Mesenchymal stem cell (in vitro differentiated cells and primary cell): ENCODE results near the gene BTRC.

Experiments used
- DNase-seq: peaks from one replicate; pipeline ENCODE4 v3.0.0-alpha.2; 2013
- H2AFZ ChIP-seq: one replicate; pipeline ENCODE4 v1.6.1; 2013; ENCODE audit warnings: low read depth, mild to moderate bottlenecking, control low read depth, inconsistent platforms, low read length, moderate library complexity
- H2AK5ac ChIP-seq: 2 replicates; pipeline ENCODE4 v1.6.1; 2013; ENCODE audit warnings: low read length, moderate library complexity, mild to moderate bottlenecking, inconsistent platforms; ENCODE audit not compliant: severe bottlenecking
- H2BK120ac ChIP-seq: one replicate; pipeline ENCODE4 v1.6.1; 2013; ENCODE audit warnings: low read depth, mild to moderate bottlenecking, inconsistent platforms, low read length, moderate library complexity
- H2BK12ac ChIP-seq, 2 experiments: one replicate each; pipeline ENCODE4 v1.6.1; 2013; ENCODE audit warnings: inconsistent platforms in 2 of 2, low read length in 2 of 2, mild to moderate bottlenecking in 2 of 2, moderate library complexity in 2 of 2, control low read depth in 1 of 2
- H2BK15ac ChIP-seq: one replicate; pipeline ENCODE4 v1.6.1; 2013; ENCODE audit warnings: mild to moderate bottlenecking, low read depth, inconsistent platforms; ENCODE audit not compliant: poor library complexity, severe bottlenecking
- H2BK5ac ChIP-seq: 2 replicates; pipeline ENCODE4 v1.6.1; 2013; ENCODE audit warnings: low read depth, mild to moderate bottlenecking, low read length, control low read depth, inconsistent platforms; ENCODE audit not compliant: poor library complexity, severe bottlenecking
- H3K14ac ChIP-seq, 2 experiments: one replicate each; pipeline ENCODE4 v1.6.1; 2013; ENCODE audit warnings: inconsistent platforms in 2 of 2, low read length in 2 of 2, control low read depth in 1 of 2, mild to moderate bottlenecking in 1 of 2, moderate library complexity in 1 of 2
- H3K18ac ChIP-seq, 2 experiments: one replicate each; pipeline ENCODE4 v1.6.1; 2013; ENCODE audit warnings: inconsistent platforms in 2 of 2, low read length in 2 of 2, control low read depth in 1 of 2, low read depth in 1 of 2, mild to moderate bottlenecking in 1 of 2
- H3K23ac ChIP-seq, 2 experiments: one replicate each; pipeline ENCODE4 v1.6.1; 2013; ENCODE audit warnings: inconsistent platforms in 2 of 2, low read length in 2 of 2, mild to moderate bottlenecking in 2 of 2, moderate library complexity in 2 of 2, control low read depth in 1 of 2
- H3K27ac ChIP-seq: 2 replicates; pipeline ENCODE4 v1.5.1; 2013; ENCODE audit warnings: mild to moderate bottlenecking, moderate library complexity, low read length, control low read depth, inconsistent platforms; ENCODE audit not compliant: poor library complexity, severe bottlenecking
- H3K27me3 ChIP-seq, 2 experiments: 2 replicates each; pipeline versions ENCODE4 v1.6.1 to v1.7.0; 2013; ENCODE audit warnings: low read length in 2 of 2, mild to moderate bottlenecking in 2 of 2, moderate library complexity in 2 of 2, control low read depth in 1 of 2, inconsistent platforms in 1 of 2; ENCODE audit not compliant: control insufficient read depth in 1 of 2, insufficient read depth in 1 of 2
- H3K36me3 ChIP-seq, 2 experiments: 2 replicates each; pipeline versions ENCODE4 v1.6.1 to v1.7.0; 2013; ENCODE audit warnings: low read length in 2 of 2, control low read depth in 1 of 2, inconsistent platforms in 1 of 2, low read depth in 1 of 2, mild to moderate bottlenecking in 1 of 2; ENCODE audit not compliant: insufficient read depth in 2 of 2, control insufficient read depth in 1 of 2
- H3K4ac ChIP-seq, 2 experiments: one replicate each; pipeline ENCODE4 v1.6.1; 2013; ENCODE audit warnings: inconsistent platforms in 2 of 2, low read length in 2 of 2, mild to moderate bottlenecking in 2 of 2, moderate library complexity in 2 of 2, control low read depth in 1 of 2, low read depth in 1 of 2
- H3K4me1 ChIP-seq: 2 replicates; pipeline ENCODE4 v1.6.1; 2013; ENCODE audit warnings: low read depth, low read length, control low read depth; ENCODE audit not compliant: control insufficient read depth, insufficient read depth
- H3K4me2 ChIP-seq: 2 replicates; pipeline ENCODE4 v1.6.1; 2013; ENCODE audit warnings: low read length, mild to moderate bottlenecking, inconsistent platforms; ENCODE audit not compliant: poor library complexity, severe bottlenecking
- H3K4me3 ChIP-seq, 2 experiments: 2 replicates each; pipeline versions ENCODE4 v1.5.1 to v1.7.0; 2013; ENCODE audit warnings: low read length in 2 of 2, mild to moderate bottlenecking in 2 of 2, control low read depth in 1 of 2, low read depth in 1 of 2; ENCODE audit not compliant: insufficient read depth in 1 of 2
- H3K79me1 ChIP-seq: replicated peaks from 2 replicates; pipeline ENCODE4 v1.6.1; 2013; ENCODE audit warnings: mild to moderate bottlenecking, control low read depth, low read length, inconsistent platforms; ENCODE audit not compliant: poor library complexity, severe bottlenecking
- H3K9ac ChIP-seq: 2 replicates; pipeline ENCODE4 v1.7.0; 2013; ENCODE audit warnings: mild to moderate bottlenecking, low read length, moderate library complexity
- H3K9me3 ChIP-seq: 2 replicates; pipeline ENCODE4 v1.7.0; 2013; ENCODE audit warnings: mild to moderate bottlenecking, low read length; ENCODE audit not compliant: control insufficient read depth
- H4K8ac ChIP-seq: one replicate; pipeline ENCODE4 v1.6.1; 2013; ENCODE audit warnings: inconsistent platforms, mild to moderate bottlenecking, low read length, moderate library complexity
- H4K91ac ChIP-seq: one replicate; pipeline ENCODE4 v1.6.1; 2013; ENCODE audit warnings: mild to moderate bottlenecking, low read length, inconsistent platforms
- WGBS: methylation state at CpG from one replicate; pipeline ENCODE4 v1.1.7; 2013; ENCODE audit warnings: mixed read lengths; 5-methylcytosine and 5-hydroxymethylcytosine counted together

The BTRC gene

GRCh38 chr10:101442456-101442800 is 88.5 kb downstream of the BTRC start:
- Histone ChIP-seq H3K36me3 (no peaks in the 10 kb centered on the region), H2BK12ac (no peak overlapping the region), H3K18ac (no peak overlapping the region), H3K79me1 (peaks cover 10% of the 10 kb centered on the region), H3K4me2 (no peak overlapping the region), H3K14ac (no peak overlapping the region), H4K8ac (no peak overlapping the region), H3K9me3 (no peaks in the 10 kb centered on the region), H2AFZ (no peak overlapping the region), H2AK5ac (no peak overlapping the region), H3K27me3 (no peaks in the 10 kb centered on the region), H2BK120ac (no peak overlapping the region), H3K9ac (no peak overlapping the region), H2BK5ac (no peak overlapping the region), H3K4me3 (no peak overlapping the region), H2BK15ac (no peak overlapping the region), H3K23ac (no peak overlapping the region), H3K27ac (no peak overlapping the region), H4K91ac (no peak overlapping the region), H3K4ac (no peak overlapping the region), H3K4me1 (no peaks in the 10 kb centered on the region)
- WGBS: no CpG with 5 or more reads among the region's 3 CpGs
- no peak for DNase-seq

DNA sequence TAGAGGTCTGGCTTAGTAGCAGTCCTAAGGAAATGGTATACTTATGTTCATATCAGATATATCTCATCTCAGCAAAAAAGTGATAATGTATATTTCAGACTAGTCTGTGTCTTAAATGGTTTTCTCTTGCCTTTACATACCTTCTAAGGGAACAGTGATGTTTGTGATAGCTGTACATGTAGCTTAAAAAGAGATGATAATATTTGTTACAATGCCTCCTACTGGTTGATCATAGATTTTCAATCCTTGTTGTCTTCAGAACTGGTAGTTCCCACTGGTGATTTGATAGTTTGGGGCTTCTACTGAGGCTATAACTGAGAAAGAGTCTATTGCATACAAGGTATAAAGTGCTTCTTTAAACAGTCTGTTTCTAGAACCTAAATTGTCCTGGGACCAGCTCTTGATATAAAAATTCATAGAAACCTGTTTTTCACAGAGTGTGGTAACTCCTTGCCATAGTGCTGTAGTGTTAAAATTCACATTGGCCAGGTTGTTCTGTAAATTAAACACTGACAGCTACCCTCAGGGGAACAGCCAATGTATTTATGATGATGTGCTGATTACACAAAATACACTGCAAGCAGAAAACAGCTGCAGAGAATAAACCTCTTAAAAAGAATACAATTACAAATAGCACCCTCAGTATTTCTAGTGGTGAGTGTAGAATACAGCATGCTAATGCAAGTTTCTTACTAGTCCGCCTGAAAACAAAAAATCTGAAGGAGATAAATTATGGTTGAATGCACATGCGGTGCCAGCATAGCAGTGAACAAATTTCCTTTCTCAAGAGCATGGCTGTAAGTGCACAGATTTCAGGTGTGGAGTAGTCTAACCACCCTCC is 90.3 kb downstream of the BTRC start:
- Histone ChIP-seq H3K9ac (no peak overlapping the region), H2BK5ac (no peak overlapping the region), H2BK12ac (no peak overlapping the region), H4K91ac (no peak overlapping the region), H3K4me1 (no peaks in the 10 kb centered on the region), H2BK15ac (no peak overlapping the region), H3K27ac (no peak overlapping the region), H3K27me3 (no peaks in the 10 kb centered on the region), H2AK5ac (no peak overlapping the region), H3K9me3 (no peaks in the 10 kb centered on the region), H3K23ac (no peak overlapping the region), H3K4me2 (no peak overlapping the region), H3K14ac (no peak overlapping the region), H3K36me3 (no peaks in the 10 kb centered on the region), H3K4me3 (no peak overlapping the region), H3K4ac (no peak overlapping the region), H2AFZ (no peak overlapping the region), H3K79me1 (peaks cover 9% of the 10 kb centered on the region), H4K8ac (no peak overlapping the region), H2BK120ac (no peak overlapping the region), H3K18ac (no peak overlapping the region)
- WGBS: 90% methylated on average over 2 of the region's 2 CpGs
- peak; percentile 18 for DNase-seq

DNA sequence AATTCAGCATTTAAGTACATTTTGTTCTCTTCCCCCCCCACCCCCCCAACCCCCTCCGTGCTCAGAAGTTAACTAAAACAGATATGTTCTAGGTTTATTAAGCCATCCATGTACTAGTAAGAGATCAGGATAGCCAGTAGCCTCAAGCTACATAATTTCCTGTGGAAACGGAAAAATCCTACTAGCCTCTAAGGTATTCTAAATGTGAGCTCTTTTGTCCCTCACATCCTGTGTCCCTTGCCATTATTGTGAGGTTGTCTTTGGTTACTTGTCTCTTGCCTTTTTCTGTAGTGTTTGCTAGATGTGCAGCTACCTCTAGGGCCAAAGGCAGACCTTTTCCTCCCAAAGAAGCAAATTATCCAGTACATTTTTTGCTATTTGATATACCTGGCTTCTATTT is 92.1 kb downstream of the BTRC start:
- no peaks in the 10 kb centered on the region for H3K27me3 ChIP-seq
- no peaks in the 10 kb centered on the region for H3K9me3 ChIP-seq
- H3K23ac ChIP-seq: no peak overlapping the region
- no peak overlapping the region for H3K9ac ChIP-seq
- no peak overlapping the region for H3K14ac ChIP-seq
- no peak overlapping the region for H2BK12ac ChIP-seq
- H3K4me2 ChIP-seq: no peak overlapping the region
- WGBS: 80% methylated on average over 1 of the region's 2 CpGs
- no peak overlapping the region for H4K8ac ChIP-seq
- DNase-seq: no peak
- H3K4ac ChIP-seq: no peak overlapping the region
- no peak overlapping the region for H2AK5ac ChIP-seq
- no peaks in the 10 kb centered on the region for H3K4me1 ChIP-seq
- no peak overlapping the region for H3K18ac ChIP-seq
- H3K4me3 ChIP-seq: no peak overlapping the region
- H3K27ac ChIP-seq: no peak overlapping the region
- no peak overlapping the region for H2BK120ac ChIP-seq
- no peak overlapping the region for H2BK15ac ChIP-seq
- H2AFZ ChIP-seq: no peak overlapping the region
- peaks cover 9% of the 10 kb centered on the region for H3K79me1 ChIP-seq
- H3K36me3 ChIP-seq: no peaks in the 10 kb centered on the region
- no peak overlapping the region for H4K91ac ChIP-seq
- H2BK5ac ChIP-seq: no peak overlapping the region

GRCh38 chr10:101446947-101447346 is 93.0 kb downstream of the BTRC start:
- no peaks in the 10 kb centered on the region for H3K27me3 ChIP-seq
- no peak for DNase-seq
- H3K36me3 ChIP-seq: no peaks in the 10 kb centered on the region
- no peak overlapping the region for H3K27ac ChIP-seq
- H3K4me2 ChIP-seq: no peak overlapping the region
- H3K9ac ChIP-seq: no peak overlapping the region
- no peak overlapping the region for H3K14ac ChIP-seq
- no peak overlapping the region for H3K4me3 ChIP-seq
- 92% methylated on average over 7 of the region's 7 CpGs for WGBS
- H2AFZ ChIP-seq: no peak overlapping the region
- H2BK5ac ChIP-seq: no peak overlapping the region
- H3K4me1 ChIP-seq: no peaks in the 10 kb centered on the region
- no peak overlapping the region for H3K18ac ChIP-seq
- H4K8ac ChIP-seq: no peak overlapping the region
- H2AK5ac ChIP-seq: no peak overlapping the region
- no peak overlapping the region for H3K23ac ChIP-seq
- no peaks in the 10 kb centered on the region for H3K9me3 ChIP-seq
- H2BK120ac ChIP-seq: no peak overlapping the region
- no peak overlapping the region for H4K91ac ChIP-seq
- peaks cover 14% of the 10 kb centered on the region for H3K79me1 ChIP-seq
- no peak overlapping the region for H3K4ac ChIP-seq
- no peak overlapping the region for H2BK15ac ChIP-seq
- no peak overlapping the region for H2BK12ac ChIP-seq
